Activated B cell treated with CpG ODN at 0.5 μM for 24 hours (primary cell): ENCODE measurements around the gene FFAR1. TPM values are rescaled to one million over a fixed set of nuclear protein-coding genes. Genes with fewer than 3 reads are reported as not detected.

ENCODE experiments used
- ATAC-seq: fragments of 200-7000 bp; cut with Tn5 transposase; one replicate; pipeline ENCODE4 v1.10.0; 2021; ENCODE audit warnings: low read depth, mild to moderate bottlenecking, moderate library complexity
- CTCF ChIA-PET: fragments of 350-600 bp; sonication (Branson Sonifier 250); formaldehyde crosslinking; loops from one replicate; lab custom pipeline; 2021; ENCODE audit warnings: antibody characterized with exemption; lab: Charles Lee
- POLR2A ChIA-PET: fragments of 350-600 bp; sonication (Branson Sonifier 250); formaldehyde crosslinking; loops from one replicate; lab custom pipeline; 2021; ENCODE audit warnings: antibody characterized with exemption; lab: Charles Lee
- DNase-seq: peaks from one replicate; pipeline ENCODE4 v3.0.0; 2022
- H3K27ac Mint-ChIP-seq: one replicate; pipeline ENCODE4 v1.8.0; 2020; ENCODE audit warnings: mixed read lengths
- H3K27me3 Mint-ChIP-seq: one replicate; pipeline ENCODE4 v1.8.0; 2021; ENCODE audit warnings: mixed read lengths
- H3K36me3 Mint-ChIP-seq: one replicate; pipeline ENCODE4 v1.8.0; 2021; ENCODE audit warnings: low read depth, mixed read lengths
- H3K4me1 Mint-ChIP-seq: one replicate; pipeline ENCODE4 v1.8.0; 2021; ENCODE audit warnings: mixed read lengths
- H3K4me3 Mint-ChIP-seq: one replicate; pipeline ENCODE4 v1.8.0; 2020; ENCODE audit warnings: mild to moderate bottlenecking, mixed read lengths
- H3K9me3 Mint-ChIP-seq: one replicate; pipeline ENCODE4 v1.8.0; 2020; ENCODE audit warnings: mixed read lengths
- CTCF ChIP-seq: fragments of 200-600 bp; IDR thresholded peaks from one replicate; pipeline ENCODE4 v1.8.0; 2022; ENCODE audit warnings: antibody characterized with exemption, mild to moderate bottlenecking
- intact Hi-C: fragments of 100-400 bp; cut with micrococcal nuclease; formaldehyde crosslinking; loops from one replicate; pipeline ENCODE4 v1.15.1; 2024
- total RNA-seq: library from RNA; stranded (reverse); gene quantifications from 2 replicates; pipeline ENCODE4 v1.2.3, GENCODE V29; 2022

FFAR1 gene
- total RNA-seq, 1 donor from 2014 or later: 6.0 TPM

GRCh38 chr19:35322014-35322413 lies 25.7 kb upstream of the FFAR1 start:
- intact Hi-C loops: loop anchor here (2.0 to 10.0 kb wide), 2 partner anchors 15 to 393 kb away; partner anchors contain the start of gene KMT2B
- Mint-ChIP-seq H3K9me3 (peaks cover 2% of the 10 kb centered on the region), H3K27ac (peak overlapping the region; percentile 82), H3K27me3 (no peaks in the 10 kb centered on the region), H3K4me1 (peaks cover 90% of the 10 kb centered on the region), H3K4me3 (no peak overlapping the region), H3K36me3 (no peaks in the 10 kb centered on the region)
- ATAC-seq: no peak
- ChIA-PET CTCF (no interaction called here), POLR2A (interaction anchor here (0.7 to 11.0 kb wide), 5 partner anchors 10 to 291 kb away, joined by 3 to 304 read pairs (median 10); partner anchors contain the start of genes CD22, FFAR1 and HAUS5)
- TF ChIP-seq CTCF: no peak
- DNase-seq: no peak

DNA sequence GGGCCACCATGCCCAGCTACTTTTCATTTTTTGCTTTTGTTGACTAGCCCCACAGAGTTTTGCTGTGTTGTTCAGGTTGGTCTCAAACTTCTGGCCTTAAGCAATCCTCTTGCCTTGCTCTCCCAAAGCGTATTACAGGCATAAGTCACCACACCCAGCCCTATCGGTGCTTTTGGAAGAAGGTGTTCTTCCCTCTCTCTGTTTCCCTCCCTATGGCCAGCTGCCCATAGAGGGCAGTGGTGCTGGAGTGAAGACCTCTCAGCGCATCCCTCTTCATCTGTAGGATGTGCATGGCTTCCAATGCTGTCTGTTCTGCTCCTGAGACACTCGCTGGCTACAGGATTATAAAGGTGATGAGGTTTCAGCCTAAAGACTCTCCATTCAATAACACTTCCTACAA lies 20.1 kb upstream of the FFAR1 start:
- no peak for ATAC-seq
- intact Hi-C loops: loop anchor here (2.0 to 10.0 kb wide), 3 partner anchors 47 to 387 kb away; partner anchors contain the start of genes FXYD7 and KMT2B
- CTCF ChIA-PET: interaction anchor here (2.3 kb wide), 1 partner anchor 20 kb away, joined by 6 read pairs; the partner anchor contains the start of gene FFAR1
- peak overlapping the region; percentile 94 for H3K27ac Mint-ChIP-seq
- POLR2A ChIA-PET: interaction anchor here (0.6 to 17.7 kb wide), 9 partner anchors 8 to 135 kb away, joined by 3 to 645 read pairs (median 5); partner anchors contain the start of genes FFAR1, HAMP and USF2
- no peak for TF ChIP-seq CTCF
- no peaks in the 10 kb centered on the region for H3K9me3 Mint-ChIP-seq
- peaks cover 32% of the 10 kb centered on the region for H3K36me3 Mint-ChIP-seq
- peaks cover 80% of the 10 kb centered on the region for H3K4me1 Mint-ChIP-seq
- no peaks in the 10 kb centered on the region for H3K27me3 Mint-ChIP-seq
- no peak for DNase-seq
- no peak overlapping the region for H3K4me3 Mint-ChIP-seq

- Mint-ChIP-seq H3K9me3 (no peaks in the 10 kb centered on the region), H3K36me3 (peaks cover 45% of the 10 kb centered on the region), H3K4me3 (peak within 1 kb of the TSS; percentile 90), H3K27ac (peak within 1 kb of the TSS; percentile 94), H3K27me3 (no peaks in the 10 kb centered on the region), H3K4me1 (peaks cover 84% of the 10 kb centered on the region)
- ChIA-PET POLR2A (interaction anchor here (1.1 to 17.7 kb wide), 11 partner anchors 9 to 133 kb away, joined by 4 to 645 read pairs (median 7); partner anchors contain the start of genes FFAR1 and USF2), CTCF (interaction anchor here (1.4 to 2.3 kb wide), 2 partner anchors 19 to 139 kb away, joined by 3 to 6 read pairs; partner anchors contain the start of gene FFAR1)
- ATAC-seq: peak; percentile 65
- peak; percentile 68 for DNase-seq
- no peak for TF ChIP-seq CTCF
- intact Hi-C loops: loop anchor here (2.0 to 10.0 kb wide), 3 partner anchors 48 to 386 kb away; partner anchors contain the start of genes FXYD7 and KMT2B
These were observed 18.8 kb upstream of the FFAR1 start, which contains the start of gene CD22 for GRCh38 chr19:35328851-35329285. CD22 (plus strand) TSS chr19:35329187; CDS start chr19:35332041, 2,854 bp downstream.

- Mint-ChIP-seq H3K9me3 (no peaks in the 10 kb centered on the region), H3K4me3 (peak overlapping the region; percentile 90), H3K4me1 (peaks cover 85% of the 10 kb centered on the region), H3K27ac (peak overlapping the region; percentile 94), H3K27me3 (no peaks in the 10 kb centered on the region), H3K36me3 (peaks cover 49% of the 10 kb centered on the region)
- peak; percentile 9 for ATAC-seq
- no peak for TF ChIP-seq CTCF
- ChIA-PET CTCF (interaction anchor here (1.4 to 2.3 kb wide), 2 partner anchors 18 to 139 kb away, joined by 3 to 6 read pairs; partner anchors contain the start of gene FFAR1), POLR2A (interaction anchor here (1.1 to 17.7 kb wide), 11 partner anchors 8 to 133 kb away, joined by 4 to 645 read pairs (median 7); partner anchors contain the start of genes FFAR1 and USF2)
- DNase-seq: no peak
- intact Hi-C loops: loop anchor here (2.0 to 10.0 kb wide), 3 partner anchors 49 to 385 kb away; partner anchors contain the start of genes FXYD7 and KMT2B
These were observed 18.4 kb upstream of the FFAR1 start for GRCh38 chr19:35329323-35329722.

DNA sequence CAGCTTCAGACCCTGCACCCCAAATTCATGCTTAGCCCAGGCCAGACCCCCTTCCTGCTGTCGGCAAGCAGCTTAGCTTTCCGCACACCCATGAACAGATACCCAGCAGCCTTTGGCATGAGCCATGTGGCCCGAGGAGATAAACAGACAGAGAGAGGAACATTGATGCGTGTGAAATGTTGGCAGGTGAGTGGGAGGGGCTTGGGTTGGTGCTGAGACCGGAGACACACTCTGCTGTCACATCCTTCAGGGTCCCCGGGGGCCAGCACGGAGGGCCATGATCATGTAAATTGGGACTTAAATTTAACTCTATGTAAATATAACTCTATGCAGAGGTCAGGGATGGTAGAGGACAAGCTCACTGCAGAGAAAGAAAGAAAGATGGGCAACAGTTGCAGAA lies 17.2 kb upstream of the FFAR1 start:
- Mint-ChIP-seq H3K4me1 (peaks cover 85% of the 10 kb centered on the region), H3K27ac (peak overlapping the region; percentile 94), H3K27me3 (no peaks in the 10 kb centered on the region), H3K9me3 (no peaks in the 10 kb centered on the region), H3K36me3 (peaks cover 61% of the 10 kb centered on the region), H3K4me3 (peak overlapping the region; percentile 90)
- peak; percentile 81 for ATAC-seq
- intact Hi-C loops: loop anchor here (1.0 to 10.0 kb wide), 5 partner anchors 10 to 574 kb away; partner anchors contain the start of genes FFAR1, HCST, NFKBID and TYROBP
- TF ChIP-seq CTCF: no peak
- POLR2A ChIA-PET: interaction anchor here (0.5 to 17.7 kb wide), 21 partner anchors 9 to 318 kb away, joined by 3 to 645 read pairs (median 5); partner anchors contain the start of genes COX6B1, FFAR1, HAMP and USF2
- peak; percentile 76 for DNase-seq
- CTCF ChIA-PET: interaction anchor here (0.9 to 4.5 kb wide), 6 partner anchors 11 to 132 kb away, joined by 3 to 37 read pairs (median 5); partner anchors contain the start of gene FFAR1
